Uterus (tissue), 4 donors: ENCODE results near the gene WDR38. TPM values are rescaled to one million over a fixed set of nuclear protein-coding genes. Genes with fewer than 3 reads are reported as not detected.

ENCODE experiments used
- DNase-seq, 2 donors: peaks; one replicate each; pipeline ENCODE4 v3.0.0-alpha.2; 2019 to 2020
- H3K27ac ChIP-seq, 2 donors: fragments of 200-600 bp; sonication (generic); 1 replicate in 1 of 2; 2 replicates in 1 of 2; pipeline ENCODE4 v1.5.1; 2016 to 2018
- H3K27me3 ChIP-seq, 2 donors: fragments of 200-600 bp; sonication (generic); one replicate each; pipeline ENCODE4 v1.5.1; 2018 to 2019; ENCODE audit warnings: control low read depth in 1 of 2
- H3K36me3 ChIP-seq, 2 donors: fragments of 200-600 bp; sonication (generic); one replicate each; pipeline ENCODE4 v1.5.1; 2019; ENCODE audit warnings: control low read depth in 1 of 2
- H3K4me1 ChIP-seq, 2 donors: fragments of 200-600 bp; sonication (generic); one replicate each; pipeline ENCODE4 v1.5.1; 2018 to 2019; ENCODE audit warnings: control low read depth in 1 of 2
- H3K4me3 ChIP-seq, 2 donors: fragments of 200-600 bp; sonication (generic); 1 replicate in 1 of 2; 2 replicates in 1 of 2; pipeline ENCODE4 v1.5.1; 2018 to 2019; ENCODE audit warnings: mild to moderate bottlenecking in 1 of 2
- H3K9me3 ChIP-seq, 2 donors: fragments of 200-600 bp; sonication (generic); one replicate each; pipeline ENCODE4 v1.5.1; 2019; ENCODE audit warnings: control low read depth in 1 of 2
- CTCF ChIP-seq, 4 experiments: fragments of 200-600 bp in 2 of 4; fragments of 450-650 bp in 2 of 4; sonication (generic) in 2 of 4; IDR thresholded peaks; one replicate each; pipeline ENCODE4 v1.5.1; 2016 to 2019; ENCODE audit warnings: antibody characterized with exemption in 4 of 4, mild to moderate bottlenecking in 2 of 4, moderate library complexity in 1 of 4
- POLR2A ChIP-seq, 2 donors: fragments of 450-650 bp; IDR thresholded peaks; one replicate each; pipeline ENCODE4 v1.6.1; 2016; ENCODE audit warnings: antibody characterized with exemption in 2 of 2, mild to moderate bottlenecking in 1 of 2, moderate library complexity in 1 of 2
- intact Hi-C: fragments of 100-400 bp; cut with DNase I; formaldehyde crosslinking; loops from one replicate; pipeline ENCODE4 v1.15.1; 2023; ENCODE audit warnings: low total_unique reads
- total RNA-seq, 4 donors: library from RNA; depleted of rRNA in 3 of 4; stranded (reverse); fragments of >200 nt in 3 of 4; gene quantifications; one replicate each; pipeline versions ENCODE4 v1.1.0 to v1.2.4, GENCODE V29; 2014 to 2023
- donor health status: DM: yes; HTN: yes; CAD: no.

The WDR38 gene
- total RNA-seq, 4 donors from 2014 or later = 0.79 to 1.9 TPM; not detected in 2

DNA sequence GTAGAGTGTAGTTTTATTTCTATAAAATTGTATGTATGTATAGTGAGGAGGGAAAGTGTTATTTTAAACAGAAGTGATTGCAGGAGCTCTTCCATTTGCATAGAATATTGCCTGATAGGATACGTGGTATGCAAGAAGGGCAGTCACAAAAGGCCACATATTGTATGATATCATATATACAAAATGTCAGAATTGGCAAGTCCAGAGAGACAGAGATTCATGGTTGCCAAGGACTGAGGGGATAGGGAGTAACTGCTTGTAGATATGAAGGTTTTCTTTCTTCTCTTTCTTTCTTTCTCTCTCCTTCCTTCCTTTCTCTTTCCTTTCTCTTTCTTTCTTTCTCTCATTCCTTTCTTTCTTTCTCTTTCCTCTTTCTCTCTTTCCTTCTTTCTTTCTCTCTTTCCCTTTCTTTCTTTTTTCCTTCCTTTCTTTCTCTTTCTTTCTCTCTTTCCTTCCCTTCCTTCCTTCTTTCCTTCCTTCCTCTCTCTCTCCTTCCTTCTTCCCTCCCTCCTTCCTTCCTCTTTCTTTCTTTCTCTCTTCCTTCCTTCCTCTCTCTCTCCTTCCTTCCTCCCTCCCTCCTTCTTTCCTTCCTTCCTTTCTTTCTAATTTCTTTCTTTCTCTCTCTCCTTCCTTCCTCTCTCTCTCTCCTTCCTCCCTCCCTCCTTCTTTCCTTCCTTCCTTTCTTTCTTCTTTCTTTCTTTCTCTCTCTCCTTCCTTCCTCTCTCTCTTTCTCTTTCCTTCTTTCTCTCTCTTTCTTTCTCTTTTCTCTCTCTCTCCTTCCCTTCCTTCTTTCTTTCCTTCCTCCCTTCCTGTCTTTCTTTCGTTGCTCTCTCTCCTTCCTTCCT is 24.5 kb upstream of the WDR38 start:
- no peak overlapping the region for H3K27ac ChIP-seq
- intact Hi-C loops = no loop called here
- no peak for TF ChIP-seq POLR2A (IDR thresholded peaks at IDR 0.05)
- no peak overlapping the region for H3K4me3 ChIP-seq
- no peaks in the 10 kb centered on the region for H3K9me3 ChIP-seq
- no peak for DNase-seq
- no peaks in the 10 kb centered on the region for H3K4me1 ChIP-seq
- no peaks in the 10 kb centered on the region for H3K36me3 ChIP-seq
- no peaks in the 10 kb centered on the region for H3K27me3 ChIP-seq

- H3K4me1 ChIP-seq = no peaks in the 10 kb centered on the region
- TF ChIP-seq CTCF (IDR thresholded peaks at IDR 0.05) = no peak
- DNase-seq = no peak
- H3K27me3 ChIP-seq = no peaks in the 10 kb centered on the region
- H3K4me3 ChIP-seq = no peak overlapping the region
- intact Hi-C loops = no loop called here
- no peaks in the 10 kb centered on the region for H3K9me3 ChIP-seq
- no peaks in the 10 kb centered on the region for H3K36me3 ChIP-seq
- no peak overlapping the region for H3K27ac ChIP-seq
Measured at GRCh38 chr9:124829334-124829669, 24.0 kb upstream of the WDR38 start.

- H3K4me1 ChIP-seq = peaks cover 0 to 4% of the 10 kb centered on the region in 2 donors
- no peaks in the 10 kb centered on the region for H3K9me3 ChIP-seq
- TF ChIP-seq POLR2A (IDR thresholded peaks at IDR 0.05) = no peak
- TF ChIP-seq CTCF (IDR thresholded peaks at IDR 0.05) = no peak
- intact Hi-C loops = no loop called here
- no peaks in the 10 kb centered on the region for H3K36me3 ChIP-seq
- no peaks in the 10 kb centered on the region for H3K27me3 ChIP-seq
- H3K27ac ChIP-seq = no peak overlapping the region
- no peak overlapping the region for H3K4me3 ChIP-seq
- DNase-seq = no peak
Measured at GRCh38 chr9:124830593-124830992, 22.7 kb upstream of the WDR38 start.

DNA sequence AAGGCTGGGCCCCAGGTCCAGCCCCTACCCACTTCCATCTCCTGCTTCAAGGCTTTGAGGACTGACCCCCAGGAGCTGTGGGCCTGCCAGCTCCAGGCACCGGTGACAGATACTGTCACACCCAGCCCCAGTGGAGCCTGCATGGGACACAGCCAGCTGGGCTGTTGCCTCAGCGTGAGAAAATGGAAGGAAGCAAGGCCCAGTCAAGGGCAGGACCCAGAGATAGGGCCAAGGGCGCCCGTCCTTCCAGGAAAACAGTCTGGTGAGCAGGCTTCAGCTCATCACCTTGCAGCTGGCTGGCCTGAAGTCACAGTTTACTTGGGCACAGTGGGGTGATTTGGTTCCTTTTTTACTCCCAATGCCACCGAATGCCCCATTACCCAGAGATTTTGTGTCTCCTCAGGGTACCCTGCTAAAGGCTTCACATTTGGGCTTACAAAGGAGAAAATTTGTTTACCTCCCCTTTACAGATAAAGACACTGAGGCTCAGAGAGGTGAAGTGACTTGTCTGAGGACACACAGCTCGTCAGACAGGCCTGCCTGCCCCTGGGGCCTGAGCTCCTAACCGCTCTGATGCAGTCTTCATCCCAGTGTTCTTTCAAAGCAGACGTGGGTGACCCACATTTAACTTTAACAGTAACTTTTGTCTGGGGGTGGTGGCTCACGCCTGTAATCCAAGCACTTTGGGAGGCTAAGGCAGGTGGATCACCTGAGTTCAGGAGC is 21.5 kb upstream of the WDR38 start:
- Histone ChIP-seq H3K27me3 (no peaks in the 10 kb centered on the region), H3K9me3 (no peaks in the 10 kb centered on the region), H3K27ac (peak overlapping the region; percentile 80 to 88), H3K4me1 (peaks cover 0 to 4% of the 10 kb centered on the region in 2 donors), H3K36me3 (no peaks in the 10 kb centered on the region), H3K4me3 (no peak overlapping the region)
- intact Hi-C loops = no loop called here
- TF ChIP-seq CTCF (IDR thresholded peaks at IDR 0.05) (no peak), POLR2A (IDR thresholded peaks at IDR 0.05) (no peak)
- no peak for DNase-seq

DNA sequence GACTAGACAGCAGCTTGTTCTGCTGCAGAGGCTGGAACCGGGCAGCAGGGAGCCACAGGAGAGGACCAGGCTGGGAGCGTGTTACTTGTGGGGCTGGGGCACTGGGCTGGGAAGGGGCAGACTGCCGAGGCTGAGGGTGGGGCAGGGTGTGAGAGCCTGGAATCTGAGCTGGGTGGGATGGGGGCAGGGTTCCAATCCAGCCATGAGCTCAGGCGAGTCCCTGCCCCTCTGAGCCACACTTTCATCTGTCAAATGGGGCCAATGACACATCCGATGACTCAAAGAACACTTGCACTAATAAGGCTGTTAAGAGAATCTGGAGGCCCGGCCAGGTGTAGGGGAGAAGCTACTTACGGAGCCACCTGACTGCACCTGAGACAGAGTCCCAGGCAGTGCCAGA is 18.7 kb upstream of the WDR38 start:
- peak overlapping the region in 1 of 2 donors; percentile 4 for H3K27ac ChIP-seq
- intact Hi-C loops = no loop called here
- no peaks in the 10 kb centered on the region for H3K27me3 ChIP-seq
- peaks cover 0 to 4% of the 10 kb centered on the region in 2 donors for H3K4me1 ChIP-seq
- no peaks in the 10 kb centered on the region for H3K36me3 ChIP-seq
- H3K9me3 ChIP-seq = no peaks in the 10 kb centered on the region
- TF ChIP-seq CTCF (IDR thresholded peaks at IDR 0.05) = no peak
- no peak for TF ChIP-seq POLR2A (IDR thresholded peaks at IDR 0.05)
- no peak overlapping the region for H3K4me3 ChIP-seq
- DNase-seq = no peak
